Spleen (tissue), 7 donors: ENCODE results near the gene LIPJ.

Experiments
- POLR2A ChIP-seq, 3 donors: fragments of 450-650 bp; IDR thresholded peaks; one replicate each; pipeline ENCODE4 v1.5.1; 2017; ENCODE audit warnings: antibody characterized with exemption in 3 of 3, mild to moderate bottlenecking in 1 of 3
- POLR2AphosphoS5 ChIP-seq, 3 donors: sonication (generic); formaldehyde crosslinking; IDR thresholded peaks; one replicate each; pipeline ENCODE4 v1.5.1; 2017; ENCODE audit warnings: antibody characterized with exemption in 3 of 3
- TF ChIP-seq, protein P1 (sequence below), 11 experiments: fragments of 200-600 bp in 7 of 11; fragments of 450-650 bp in 4 of 11; sonication (generic) in 4 of 11; IDR thresholded peaks in 8 of 11; conservative IDR thresholded peaks in 3 of 11; 1 replicate in 7 of 11; 2 replicates in 4 of 11; pipeline versions ENCODE4 v1.4.0 to v1.8.0; 2016 to 2021; ENCODE audit warnings: antibody characterized with exemption in 11 of 11, inconsistent platforms in 4 of 11, mild to moderate bottlenecking in 1 of 11
- donor health status: DM: no; HTN: no; CAD: no; lungs with moderate emphysema.
- donor health status: DM: no; HTN: no; CAD: no.
- donor health status: DM: no; HTN: no; CAD: no.

DNA sequence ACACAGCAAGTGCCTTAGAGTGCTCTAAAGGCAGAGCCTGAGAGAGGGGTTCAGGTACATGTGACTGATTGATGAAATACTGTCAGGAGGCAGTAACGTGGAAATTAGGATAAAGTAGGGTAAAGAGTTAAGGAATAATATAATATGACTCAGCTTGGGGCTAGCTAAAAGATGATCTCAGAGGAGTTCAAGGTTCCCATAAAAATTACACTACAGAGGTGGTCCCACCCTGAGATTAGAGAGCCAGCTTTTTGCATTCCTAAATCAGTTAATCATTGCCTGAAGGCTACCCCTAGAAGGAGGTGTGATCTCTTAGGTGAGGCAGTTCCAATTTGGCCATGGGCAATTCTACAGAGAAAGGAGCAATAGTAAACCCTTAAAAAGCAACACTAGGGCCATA, 5.8 kb downstream of the LIPJ start:
- TF ChIP-seq, protein P1, sequence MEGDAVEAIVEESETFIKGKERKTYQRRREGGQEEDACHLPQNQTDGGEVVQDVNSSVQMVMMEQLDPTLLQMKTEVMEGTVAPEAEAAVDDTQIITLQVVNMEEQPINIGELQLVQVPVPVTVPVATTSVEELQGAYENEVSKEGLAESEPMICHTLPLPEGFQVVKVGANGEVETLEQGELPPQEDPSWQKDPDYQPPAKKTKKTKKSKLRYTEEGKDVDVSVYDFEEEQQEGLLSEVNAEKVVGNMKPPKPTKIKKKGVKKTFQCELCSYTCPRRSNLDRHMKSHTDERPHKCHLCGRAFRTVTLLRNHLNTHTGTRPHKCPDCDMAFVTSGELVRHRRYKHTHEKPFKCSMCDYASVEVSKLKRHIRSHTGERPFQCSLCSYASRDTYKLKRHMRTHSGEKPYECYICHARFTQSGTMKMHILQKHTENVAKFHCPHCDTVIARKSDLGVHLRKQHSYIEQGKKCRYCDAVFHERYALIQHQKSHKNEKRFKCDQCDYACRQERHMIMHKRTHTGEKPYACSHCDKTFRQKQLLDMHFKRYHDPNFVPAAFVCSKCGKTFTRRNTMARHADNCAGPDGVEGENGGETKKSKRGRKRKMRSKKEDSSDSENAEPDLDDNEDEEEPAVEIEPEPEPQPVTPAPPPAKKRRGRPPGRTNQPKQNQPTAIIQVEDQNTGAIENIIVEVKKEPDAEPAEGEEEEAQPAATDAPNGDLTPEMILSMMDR (IDR thresholded peaks at IDR 0.05 in 8 of 11, conservative IDR thresholded peaks at IDR 0.05 in 3 of 11), result no peak
- TF ChIP-seq POLR2A (IDR thresholded peaks at IDR 0.05) (no peak), POLR2AphosphoS5 (IDR thresholded peaks at IDR 0.05) (no peak)
